ENCODE results near the gene SNCG. TPM values are rescaled to one million over a fixed set of nuclear protein-coding genes. Genes with fewer than 3 reads are reported as not detected.
"Not testable (repeated sequence)": the region's sequence is repeated elsewhere in the genome, so short reads cannot be mapped to it uniquely, and the experiment has no call there.

Gene SNCG
- total RNA-seq, 1 donor from 2014 or later = 431 TPM

DNA sequence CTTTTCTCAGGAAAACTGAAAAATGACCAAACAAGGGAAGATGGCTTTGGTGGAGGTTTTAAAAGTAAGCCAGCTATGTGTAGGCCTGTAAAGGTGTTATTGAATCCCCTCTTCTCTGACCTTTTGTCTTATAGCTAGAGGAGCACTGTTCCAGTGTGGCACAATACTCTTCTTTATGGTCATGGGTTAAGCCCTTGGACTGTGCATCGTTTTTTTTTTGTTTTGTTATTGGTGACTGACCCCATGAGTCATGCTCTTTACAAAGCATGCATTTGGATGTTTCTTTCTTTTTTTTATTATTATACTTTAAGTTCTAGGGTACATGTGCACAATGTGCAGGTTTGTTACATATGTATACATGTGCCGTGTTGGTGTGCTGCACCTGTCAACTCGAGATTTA is 42.1 kb downstream of the SNCG start:
- Mint-ChIP-seq H3K4me3 (ENCODE audit: unreplicated experiment) (no peak overlapping the region), H3K4me1 (ENCODE audit: low read depth, unreplicated experiment) (no peaks in the 10 kb centered on the region)
- no peak for DNase-seq

DNA sequence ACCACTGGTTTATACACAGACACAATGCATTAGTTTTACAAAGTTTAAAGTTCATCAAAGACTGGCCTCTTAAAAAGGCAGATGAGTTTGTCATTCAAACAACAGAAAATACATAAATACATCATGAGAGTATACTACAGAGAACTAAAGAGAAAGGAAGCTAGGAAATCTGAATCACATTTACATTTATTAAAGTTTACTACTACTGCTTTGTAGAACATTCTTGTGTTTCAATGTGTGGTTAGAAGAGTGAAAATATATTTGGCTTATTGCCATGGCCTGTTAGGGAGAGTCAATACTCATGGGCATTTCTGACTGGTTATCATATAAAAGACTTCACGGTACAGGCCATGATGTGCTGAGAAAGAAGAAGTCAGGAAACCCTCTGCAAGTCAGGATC is 48.7 kb downstream of the SNCG start:
- H3K27me3 Mint-ChIP-seq (ENCODE audit: unreplicated experiment); H3K36me3 Mint-ChIP-seq (ENCODE audit: unreplicated experiment); H3K9me3 Mint-ChIP-seq (ENCODE audit: unreplicated experiment); H3K27ac Mint-ChIP-seq (ENCODE audit: unreplicated experiment); H3K4me3 Mint-ChIP-seq (ENCODE audit: unreplicated experiment); DNase-seq; H3K4me1 Mint-ChIP-seq (ENCODE audit: low read depth, unreplicated experiment): not testable (repeated sequence)

More for the DNA sequence above, 42.1 kb downstream of the SNCG start:
- Mint-ChIP-seq H3K27me3 (ENCODE audit: unreplicated experiment) (no peaks in the 10 kb centered on the region), H3K27ac (ENCODE audit: unreplicated experiment) (no peak overlapping the region), H3K9me3 (ENCODE audit: unreplicated experiment) (no peaks in the 10 kb centered on the region), H3K36me3 (ENCODE audit: unreplicated experiment) (no peaks in the 10 kb centered on the region)
- TF ChIP-seq, protein P1, sequence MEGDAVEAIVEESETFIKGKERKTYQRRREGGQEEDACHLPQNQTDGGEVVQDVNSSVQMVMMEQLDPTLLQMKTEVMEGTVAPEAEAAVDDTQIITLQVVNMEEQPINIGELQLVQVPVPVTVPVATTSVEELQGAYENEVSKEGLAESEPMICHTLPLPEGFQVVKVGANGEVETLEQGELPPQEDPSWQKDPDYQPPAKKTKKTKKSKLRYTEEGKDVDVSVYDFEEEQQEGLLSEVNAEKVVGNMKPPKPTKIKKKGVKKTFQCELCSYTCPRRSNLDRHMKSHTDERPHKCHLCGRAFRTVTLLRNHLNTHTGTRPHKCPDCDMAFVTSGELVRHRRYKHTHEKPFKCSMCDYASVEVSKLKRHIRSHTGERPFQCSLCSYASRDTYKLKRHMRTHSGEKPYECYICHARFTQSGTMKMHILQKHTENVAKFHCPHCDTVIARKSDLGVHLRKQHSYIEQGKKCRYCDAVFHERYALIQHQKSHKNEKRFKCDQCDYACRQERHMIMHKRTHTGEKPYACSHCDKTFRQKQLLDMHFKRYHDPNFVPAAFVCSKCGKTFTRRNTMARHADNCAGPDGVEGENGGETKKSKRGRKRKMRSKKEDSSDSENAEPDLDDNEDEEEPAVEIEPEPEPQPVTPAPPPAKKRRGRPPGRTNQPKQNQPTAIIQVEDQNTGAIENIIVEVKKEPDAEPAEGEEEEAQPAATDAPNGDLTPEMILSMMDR (IDR thresholded peaks at IDR 0.05; ENCODE audit: partially characterized antibody, unreplicated experiment) = no peak

- not testable (repeated sequence) for H3K27ac Mint-ChIP-seq (ENCODE audit: unreplicated experiment); H3K9me3 Mint-ChIP-seq (ENCODE audit: unreplicated experiment); H3K36me3 Mint-ChIP-seq (ENCODE audit: unreplicated experiment)
These were observed 49.3 kb downstream of the SNCG start for GRCh38 chr10:87007674-87008073.

GRCh38 chr10:87008303-87008702 is 49.9 kb downstream of the SNCG start:
- not testable (repeated sequence) for H3K27me3 Mint-ChIP-seq (ENCODE audit: unreplicated experiment); H3K36me3 Mint-ChIP-seq (ENCODE audit: unreplicated experiment); H3K4me1 Mint-ChIP-seq (ENCODE audit: low read depth, unreplicated experiment); H3K4me3 Mint-ChIP-seq (ENCODE audit: unreplicated experiment); H3K9me3 Mint-ChIP-seq (ENCODE audit: unreplicated experiment); DNase-seq; H3K27ac Mint-ChIP-seq (ENCODE audit: unreplicated experiment)

More at GRCh38 chr10:87007674-87008073, 49.3 kb downstream of the SNCG start:
- not testable (repeated sequence) for H3K27me3 Mint-ChIP-seq (ENCODE audit: unreplicated experiment); H3K4me3 Mint-ChIP-seq (ENCODE audit: unreplicated experiment); DNase-seq; H3K4me1 Mint-ChIP-seq (ENCODE audit: low read depth, unreplicated experiment)

DNA sequence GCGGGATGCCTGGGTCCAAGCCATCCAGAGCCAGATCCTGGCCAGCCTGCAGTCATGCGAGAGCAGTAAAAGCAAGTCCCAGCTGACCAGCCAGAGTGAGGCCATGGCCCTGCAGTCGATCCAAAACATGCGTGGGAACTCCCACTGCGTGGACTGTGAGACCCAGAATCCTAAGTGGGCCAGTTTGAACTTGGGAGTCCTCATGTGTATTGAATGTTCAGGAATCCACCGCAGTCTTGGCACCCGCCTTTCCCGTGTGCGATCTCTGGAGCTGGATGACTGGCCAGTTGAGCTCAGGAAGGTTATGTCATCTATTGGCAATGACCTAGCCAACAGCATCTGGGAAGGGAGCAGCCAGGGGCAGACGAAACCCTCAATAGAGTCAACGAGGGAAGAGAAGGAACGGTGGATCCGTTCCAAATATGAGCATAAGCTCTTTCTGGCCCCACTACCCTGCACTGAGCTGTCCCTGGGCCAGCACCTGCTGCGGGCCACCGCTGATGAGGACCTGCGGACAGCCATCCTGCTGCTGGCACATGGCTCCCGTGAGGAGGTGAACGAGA is 50.8 kb downstream of the SNCG start:
- H3K36me3 Mint-ChIP-seq (ENCODE audit: unreplicated experiment); H3K27me3 Mint-ChIP-seq (ENCODE audit: unreplicated experiment); H3K4me1 Mint-ChIP-seq (ENCODE audit: low read depth, unreplicated experiment); H3K9me3 Mint-ChIP-seq (ENCODE audit: unreplicated experiment); H3K4me3 Mint-ChIP-seq (ENCODE audit: unreplicated experiment); H3K27ac Mint-ChIP-seq (ENCODE audit: unreplicated experiment); DNase-seq: not testable (repeated sequence)

Other genes starting within 250 kb of the SNCG start
- 27.7 TPM for gene BMPR1A, start 202.0 kb upstream of the SNCG start, total RNA-seq (ENCODE audit: unreplicated experiment)
- 5.4 TPM for gene MMRN2, start 984 bp upstream of the SNCG start, total RNA-seq (ENCODE audit: unreplicated experiment)
- gene ADIRF, start 9.9 kb downstream of the SNCG start, total RNA-seq (ENCODE audit: unreplicated experiment) = not detected
- not detected for gene FAM25A, start 61.7 kb downstream of the SNCG start, total RNA-seq (ENCODE audit: unreplicated experiment)
- 73.1 TPM for gene GLUD1, start 136.2 kb downstream of the SNCG start, total RNA-seq (ENCODE audit: unreplicated experiment)
- 17.0 TPM for gene SHLD2, start 136.6 kb downstream of the SNCG start, total RNA-seq (ENCODE audit: unreplicated experiment)

Measured in glutamatergic neuron (in vitro differentiated cells).